Measurements from ENCODE around the gene PRRC2B.

- TF ChIP-seq, protein P1, sequence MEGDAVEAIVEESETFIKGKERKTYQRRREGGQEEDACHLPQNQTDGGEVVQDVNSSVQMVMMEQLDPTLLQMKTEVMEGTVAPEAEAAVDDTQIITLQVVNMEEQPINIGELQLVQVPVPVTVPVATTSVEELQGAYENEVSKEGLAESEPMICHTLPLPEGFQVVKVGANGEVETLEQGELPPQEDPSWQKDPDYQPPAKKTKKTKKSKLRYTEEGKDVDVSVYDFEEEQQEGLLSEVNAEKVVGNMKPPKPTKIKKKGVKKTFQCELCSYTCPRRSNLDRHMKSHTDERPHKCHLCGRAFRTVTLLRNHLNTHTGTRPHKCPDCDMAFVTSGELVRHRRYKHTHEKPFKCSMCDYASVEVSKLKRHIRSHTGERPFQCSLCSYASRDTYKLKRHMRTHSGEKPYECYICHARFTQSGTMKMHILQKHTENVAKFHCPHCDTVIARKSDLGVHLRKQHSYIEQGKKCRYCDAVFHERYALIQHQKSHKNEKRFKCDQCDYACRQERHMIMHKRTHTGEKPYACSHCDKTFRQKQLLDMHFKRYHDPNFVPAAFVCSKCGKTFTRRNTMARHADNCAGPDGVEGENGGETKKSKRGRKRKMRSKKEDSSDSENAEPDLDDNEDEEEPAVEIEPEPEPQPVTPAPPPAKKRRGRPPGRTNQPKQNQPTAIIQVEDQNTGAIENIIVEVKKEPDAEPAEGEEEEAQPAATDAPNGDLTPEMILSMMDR (IDR thresholded peaks at IDR 0.05) = no peak
- no peak for TF ChIP-seq POLR2A (IDR thresholded peaks at IDR 0.05)
Measured at GRCh38 chr9:131396626-131397025, 2.7 kb downstream of the PRRC2B start.

All from right lobe of liver (tissue), 4 donors.